Karpas-422 (cell line): ENCODE measurements around the gene FRAS1. TPM values are rescaled to one million over a fixed set of nuclear protein-coding genes. Genes with fewer than 3 reads are reported as not detected.

Experiments
- small RNA-seq: library from RNA; depleted of rRNA; stranded (forward); fragments of <200 nt; gene quantifications from one replicate; pipeline ENCODE3, GENCODE V24; 2014
- total RNA-seq: library from RNA; depleted of rRNA; stranded (reverse); fragments of >200 nt; shearing (Covaris generic); gene quantifications from 2 replicates; pipeline ENCODE4 v1.2.3, GENCODE V29; 2014; ENCODE audit warnings: low replicate concordance; rRNA removed

The FRAS1 gene
- total RNA-seq, 1 experiment from 2014 or later, result not detected

Small RNA genes lying within 50 kb of the gene (small RNA-seq; reads per million reads assigned to genes)
- not detected for gene AC114801.3

Other genes with a start within 250 kb of the FRAS1 start
- gene CNOT6L, start 238.0 kb upstream of the FRAS1 start, total RNA-seq, result 7.0 and 16.7 TPM in 2 replicates
- gene MRPL1, start 194.5 kb upstream of the FRAS1 start, total RNA-seq, result 12.6 and 13.5 TPM in 2 replicates